ENCODE results near the gene COQ5. TPM values are rescaled to one million over a fixed set of nuclear protein-coding genes. Genes with fewer than 3 reads are reported as not detected.

The COQ5 gene
- polyA plus RNA-seq, 1 donor (not counting 4 experiments of a cell fraction or from before 2014, with no cell fraction given), result 38.7 TPM

GRCh38 chr12:120466560-120467315 lies 62.2 kb downstream of the COQ5 start:
- Histone ChIP-seq H3K36me3 (ENCODE audit: control insufficient read depth in 2 of 2, extremely low read depth in 1 of 2, insufficient read depth in 2 of 2, low read length in 2 of 2) (peaks cover 16 to 38% of the 10 kb centered on the region in 2 experiments), H3K9ac (ENCODE audit: control insufficient read depth, extremely low read depth, insufficient read depth, low read length) (no peak overlapping the region), H3K4me2 (ENCODE audit: control insufficient read depth, extremely low read depth, insufficient read depth, low read depth, low read length) (no peak overlapping the region), H3K79me2 (ENCODE audit: control insufficient read depth, insufficient read depth, low read length) (peaks cover 68% of the 10 kb centered on the region), H3K27me3 (ENCODE audit: control insufficient read depth, extremely low read depth, insufficient read depth, low read length) (no peaks in the 10 kb centered on the region), H3K9me3 (ENCODE audit: control insufficient read depth, low read depth, low read length) (no peaks in the 10 kb centered on the region), H3K4me3 (ENCODE audit: control insufficient read depth in 2 of 3, extremely low read depth in 1 of 3, insufficient read depth in 2 of 3, low read depth in 1 of 3, low read length in 3 of 3) (no peak overlapping the region), H4K20me1 (ENCODE audit: control insufficient read depth, extremely low read depth, insufficient read depth, low read length) (peaks cover 11% of the 10 kb centered on the region), H2AFZ (ENCODE audit: control insufficient read depth, low read length) (no peak overlapping the region), H3K4me1 (ENCODE audit: control insufficient read depth, extremely low read depth, insufficient read depth, low read length) (peaks cover 11% of the 10 kb centered on the region), H3K9me1 (ENCODE audit: control insufficient read depth, extremely low read depth, insufficient read depth, low read length) (no peaks in the 10 kb centered on the region), H3K27ac (ENCODE audit: control insufficient read depth, insufficient read depth, low read length) (no peak overlapping the region)
- no peak for FAIRE-seq
- dilution Hi-C loops (cut with MboI; ENCODE audit: extremely low pct_ligation_motif_present, low sequenced_read_pairs), result no loop called here
- TF ChIP-seq CTCF (optimal IDR thresholded peaks at IDR 0.05 in 1 of 3, IDR thresholded peaks at IDR 0.05 in 1 of 3, conservative IDR thresholded peaks at IDR 0.05 in 1 of 3; ENCODE audit: extremely low read depth in 1 of 3, insufficient read depth in 2 of 3, low read length in 3 of 3), result peak; percentile 53 to 62 (median 56)
- no peak for TF ChIP-seq EZH2 (IDR thresholded peaks at IDR 0.05; ENCODE audit: low read length)
- no peak for DNase-seq (ENCODE audit: low read depth, low spot score)

- peaks cover 7% of the 10 kb centered on the region for H3K4me1 ChIP-seq (ENCODE audit: control insufficient read depth, extremely low read depth, insufficient read depth, low read length)
- TF ChIP-seq CTCF (optimal IDR thresholded peaks at IDR 0.05 in 1 of 3, IDR thresholded peaks at IDR 0.05 in 1 of 3, conservative IDR thresholded peaks at IDR 0.05 in 1 of 3; ENCODE audit: extremely low read depth in 1 of 3, insufficient read depth in 2 of 3, low read length in 3 of 3), result no peak
- no peak for TF ChIP-seq EZH2 (IDR thresholded peaks at IDR 0.05; ENCODE audit: low read length)
- dilution Hi-C loops (cut with MboI; ENCODE audit: extremely low pct_ligation_motif_present, low sequenced_read_pairs), result no loop called here
- H3K27ac ChIP-seq (ENCODE audit: control insufficient read depth, insufficient read depth, low read length), result no peak overlapping the region
- DNase-seq (ENCODE audit: low read depth, low spot score) (no peak), FAIRE-seq (no peak)
- H3K4me2 ChIP-seq (ENCODE audit: control insufficient read depth, extremely low read depth, insufficient read depth, low read depth, low read length), result no peak overlapping the region
- no peak overlapping the region for H3K9ac ChIP-seq (ENCODE audit: control insufficient read depth, extremely low read depth, insufficient read depth, low read length)
- H3K36me3 ChIP-seq (ENCODE audit: control insufficient read depth in 2 of 2, extremely low read depth in 1 of 2, insufficient read depth in 2 of 2, low read length in 2 of 2), result peaks cover 20 to 44% of the 10 kb centered on the region in 2 experiments
- H3K4me3 ChIP-seq (ENCODE audit: control insufficient read depth in 2 of 3, extremely low read depth in 1 of 3, insufficient read depth in 2 of 3, low read depth in 1 of 3, low read length in 3 of 3), result no peak overlapping the region
- H4K20me1 ChIP-seq (ENCODE audit: control insufficient read depth, extremely low read depth, insufficient read depth, low read length), result peaks cover 11% of the 10 kb centered on the region
- peaks cover 68% of the 10 kb centered on the region for H3K79me2 ChIP-seq (ENCODE audit: control insufficient read depth, insufficient read depth, low read length)
- H2AFZ ChIP-seq (ENCODE audit: control insufficient read depth, low read length), result no peak overlapping the region
- H3K27me3 ChIP-seq (ENCODE audit: control insufficient read depth, extremely low read depth, insufficient read depth, low read length), result no peaks in the 10 kb centered on the region
- H3K9me3 ChIP-seq (ENCODE audit: control insufficient read depth, low read depth, low read length), result no peaks in the 10 kb centered on the region
- no peaks in the 10 kb centered on the region for H3K9me1 ChIP-seq (ENCODE audit: control insufficient read depth, extremely low read depth, insufficient read depth, low read length)
These were observed 63.2 kb downstream of the COQ5 start for GRCh38 chr12:120465756-120466155.
